CD14-positive monocyte (primary cell): ENCODE data around the gene CUX1. TPM values are rescaled to one million over a fixed set of nuclear protein-coding genes. Genes with fewer than 3 reads are reported as not detected.

ENCODE experiments used
- DNase-seq, 3 donors: peaks; one replicate each; pipeline ENCODE4 v3.0.0-alpha.2; 2011 to 2022
- H2AFZ ChIP-seq: 2 replicates; pipeline ENCODE4 v1.6.0; 2012; ENCODE audit warnings: mild to moderate bottlenecking, low read depth, low read length, inconsistent platforms; ENCODE audit not compliant: insufficient read depth, poor library complexity, severe bottlenecking
- H3K27ac ChIP-seq, 2 donors: 1 replicate in 1 of 2; 2 replicates in 1 of 2; pipeline ENCODE4 v1.5.1; 2012 to 2013; ENCODE audit warnings: low read length in 2 of 2, control low read depth in 1 of 2, inconsistent platforms in 1 of 2, low read depth in 1 of 2, mild to moderate bottlenecking in 1 of 2
- H3K27me3 ChIP-seq, 2 donors: one replicate each; pipeline versions ENCODE4 v1.6.0 to v1.6.1; 2011 to 2013; ENCODE audit warnings: low read length in 2 of 2; ENCODE audit not compliant: control insufficient read depth in 2 of 2, insufficient read depth in 2 of 2
- H3K36me3 ChIP-seq, 2 donors: replicated peaks in 1 of 2; 1 replicate in 1 of 2; 2 replicates in 1 of 2; pipeline versions ENCODE4 v1.5.1 to v1.6.1; 2012 to 2013; ENCODE audit warnings: low read length in 2 of 2, control low read depth in 1 of 2, inconsistent platforms in 1 of 2, mild to moderate bottlenecking in 1 of 2; ENCODE audit not compliant: insufficient read depth in 2 of 2, control insufficient read depth in 1 of 2
- H3K4me1 ChIP-seq, 2 donors: 1 replicate in 1 of 2; 2 replicates in 1 of 2; pipeline versions ENCODE4 v1.5.1 to v1.6.1; 2012 to 2013; ENCODE audit warnings: low read length in 2 of 2, control low read depth in 1 of 2, inconsistent platforms in 1 of 2, mild to moderate bottlenecking in 1 of 2, moderate library complexity in 1 of 2; ENCODE audit not compliant: insufficient read depth in 2 of 2, control insufficient read depth in 1 of 2
- H3K4me2 ChIP-seq: replicated peaks from 2 replicates; pipeline ENCODE3; 2012; ENCODE audit warnings: low read length, moderate library complexity, mild to moderate bottlenecking; ENCODE audit not compliant: poor library complexity, severe bottlenecking; ENCODE audit errors: extremely low read depth
- H3K4me3 ChIP-seq, 3 experiments: fragments of 200-600 bp in 1 of 3; sonication (generic) in 1 of 3; replicated peaks in 1 of 3; 1 replicate in 2 of 3; 2 replicates in 1 of 3; pipeline ENCODE4 v1.5.1; 2011 to 2013; ENCODE audit warnings: low read length in 3 of 3, mild to moderate bottlenecking in 3 of 3, control low read depth in 2 of 3, low read depth in 2 of 3, inconsistent platforms in 1 of 3, moderate library complexity in 1 of 3
- H3K79me2 ChIP-seq: 2 replicates; pipeline ENCODE4 v1.6.0; 2012; ENCODE audit warnings: mild to moderate bottlenecking, control low read depth, inconsistent platforms, low read length, moderate library complexity; ENCODE audit not compliant: insufficient read depth
- H3K9ac ChIP-seq: 2 replicates; pipeline ENCODE4 v1.6.0; 2017; ENCODE audit warnings: low read length, mild to moderate bottlenecking; ENCODE audit not compliant: insufficient read depth, poor library complexity, severe bottlenecking
- H3K9me3 ChIP-seq, 2 donors: replicated peaks in 1 of 2; 1 replicate in 1 of 2; 2 replicates in 1 of 2; pipeline versions ENCODE4 v1.5.1 to v1.6.1; 2012 to 2013; ENCODE audit warnings: low read length in 2 of 2, control low read depth in 1 of 2; ENCODE audit not compliant: control insufficient read depth in 1 of 2, insufficient read depth in 1 of 2
- H4K20me1 ChIP-seq: 2 replicates; pipeline ENCODE4 v1.6.0; 2012; ENCODE audit warnings: mild to moderate bottlenecking, low read length, control low read depth, moderate library complexity; ENCODE audit not compliant: insufficient read depth
- H3K27ac Mint-ChIP-seq, 7 donors: one replicate each; pipeline ENCODE4 v1.8.0; 2020; ENCODE audit warnings: mild to moderate bottlenecking in 7 of 7, mixed read lengths in 7 of 7, moderate library complexity in 6 of 7, inconsistent platforms in 2 of 7
- H3K27me3 Mint-ChIP-seq, 3 donors: one replicate each; pipeline ENCODE4 v1.8.0; 2021 to 2022; ENCODE audit warnings: low read depth in 3 of 3, mild to moderate bottlenecking in 3 of 3, mixed read lengths in 3 of 3, moderate library complexity in 3 of 3, inconsistent platforms in 1 of 3
- H3K36me3 Mint-ChIP-seq, 2 donors: one replicate each; pipeline ENCODE4 v1.8.0; 2020; ENCODE audit warnings: mixed read lengths in 2 of 2, inconsistent platforms in 1 of 2, mild to moderate bottlenecking in 1 of 2
- H3K4me1 Mint-ChIP-seq: one replicate; pipeline ENCODE4 v1.8.0; 2020; ENCODE audit warnings: mild to moderate bottlenecking, mixed read lengths
- H3K4me3 Mint-ChIP-seq, 2 donors: one replicate each; pipeline ENCODE4 v1.8.0; 2020; ENCODE audit warnings: mild to moderate bottlenecking in 2 of 2, mixed read lengths in 2 of 2, moderate library complexity in 1 of 2
- H3K9me3 Mint-ChIP-seq, 7 donors: one replicate each; pipeline ENCODE4 v1.8.0; 2020 to 2022; ENCODE audit warnings: mixed read lengths in 7 of 7, mild to moderate bottlenecking in 6 of 7, moderate library complexity in 6 of 7, inconsistent platforms in 2 of 7
- CTCF ChIP-seq: fragments of 200-600 bp; IDR thresholded peaks from one replicate; pipeline ENCODE4 v1.8.0; 2022; ENCODE audit warnings: antibody characterized with exemption, mild to moderate bottlenecking
- WGBS: methylation state at CpG from one replicate; pipeline ENCODE4 v1.1.5; 2013; ENCODE audit warnings: missing lambda C conversion rate; ENCODE audit not compliant: insufficient coverage; 5-methylcytosine and 5-hydroxymethylcytosine counted together
- intact Hi-C, 2 donors: fragments of 100-400 bp; cut with micrococcal nuclease; formaldehyde crosslinking; loops; one replicate each; pipeline versions ENCODE4 v1.15.0 to v1.15.1; 2023
- polyA plus RNA-seq, 3 donors: library from polyadenylated mRNA; depleted of rRNA in 1 of 3; unstranded in 2 of 3; stranded (reverse) in 1 of 3; fragments of 300-500 nt in 2 of 3; fragments of >200 nt in 1 of 3; fragmentation: Illumina TruSeq in 2 of 3; gene quantifications; 1 replicate in 2 of 3; 2 replicates in 1 of 3; pipeline ENCODE4 v1.2.3, GENCODE V29; 2012 to 2021

The CUX1 gene
- polyA plus RNA-seq, 3 donors, result 17.6 to 38.0 (median 28.0) TPM

GRCh38 chr7:102266541-102266940, 449.1 kb downstream of the CUX1 start:
- Histone ChIP-seq H3K27me3 (no peaks in the 10 kb centered on the region), H3K79me2 (no peaks in the 10 kb centered on the region), H3K36me3 (no peaks in the 10 kb centered on the region), H3K4me2 (no peak overlapping the region), H3K4me3 (no peak overlapping the region), H2AFZ (no peak overlapping the region), H3K4me1 (no peaks in the 10 kb centered on the region), H4K20me1 (no peaks in the 10 kb centered on the region), H3K9ac (no peak overlapping the region), H3K27ac (no peak overlapping the region), H3K9me3 (no peaks in the 10 kb centered on the region)
- intact Hi-C loops, result no loop called here
- H3K27ac Mint-ChIP-seq, result no peak overlapping the region
- no peak for TF ChIP-seq CTCF
- no peaks in the 10 kb centered on the region for H3K36me3 Mint-ChIP-seq
- 97% methylated on average over 13 of the region's 14 CpGs for WGBS
- peaks cover 2 to 5% (median 4%) of the 10 kb centered on the region in 3 donors for H3K27me3 Mint-ChIP-seq
- DNase-seq, result no peak
- peaks cover 0 to 3% (median 0%) of the 10 kb centered on the region in 7 donors for H3K9me3 Mint-ChIP-seq
- no peaks in the 10 kb centered on the region for H3K4me1 Mint-ChIP-seq
- no peak overlapping the region for H3K4me3 Mint-ChIP-seq

- H3K36me3 Mint-ChIP-seq, result no peaks in the 10 kb centered on the region
These were observed 451.2 kb downstream of the CUX1 start for GRCh38 chr7:102268635-102269034.

More at GRCh38 chr7:102268635-102269034, 451.2 kb downstream of the CUX1 start:
- TF ChIP-seq CTCF, result no peak
- peak overlapping the region in 1 of 7 donors; percentile 15 for H3K27ac Mint-ChIP-seq
- Histone ChIP-seq H3K4me2 (no peak overlapping the region), H3K27me3 (no peaks in the 10 kb centered on the region), H3K9me3 (no peaks in the 10 kb centered on the region), H3K36me3 (no peaks in the 10 kb centered on the region), H4K20me1 (no peaks in the 10 kb centered on the region), H3K27ac (no peak overlapping the region), H2AFZ (no peak overlapping the region), H3K79me2 (no peaks in the 10 kb centered on the region), H3K4me3 (no peak overlapping the region), H3K4me1 (no peaks in the 10 kb centered on the region), H3K9ac (no peak overlapping the region)
- peaks cover 2 to 4% (median 2%) of the 10 kb centered on the region in 3 donors for H3K27me3 Mint-ChIP-seq
- DNase-seq, result no peak
- H3K9me3 Mint-ChIP-seq, result no peaks in the 10 kb centered on the region
- H3K4me3 Mint-ChIP-seq, result no peak overlapping the region
- WGBS, result no CpG with 5 or more reads among the region's 10 CpGs
- H3K4me1 Mint-ChIP-seq, result peaks cover 2% of the 10 kb centered on the region
- intact Hi-C loops, result no loop called here
